Measurements from ENCODE around the gene YDJC.
A peak's percentile ranks its signal among the peaks of the same experiment; 100 is the strongest.
"Not testable (repeated sequence)": the region's sequence is repeated elsewhere in the genome, so short reads cannot be mapped to it uniquely, and the experiment has no call there.

Gene YDJC

GRCh38 chr22:21589396-21589795, 40.4 kb downstream of the YDJC start:
- intact Hi-C loops (cut with DNase I) = no loop called here
- peak in 1 of 10 donors; percentile 36 for DNase-seq

- intact Hi-C loops (cut with DNase I) = no loop called here
- DNase-seq = peak in 8 of 10 donors; percentile 23 to 90 (median 40)
Observed at GRCh38 chr22:21587803-21588611, 41.8 kb downstream of the YDJC start.

- intact Hi-C loops (cut with DNase I) = no loop called here
- DNase-seq = peak in 1 of 10 donors; percentile 11
Observed at GRCh38 chr22:21585389-21585788, 44.4 kb downstream of the YDJC start.

- intact Hi-C loops (cut with DNase I) = loop anchor here (5.0 kb wide), 1 partner anchor 39 kb away; no protein-coding TSS in a partner anchor
- peak in 3 of 10 donors; percentile 10 to 54 (median 38) for DNase-seq
Observed at GRCh38 chr22:21582801-21583740, 46.8 kb downstream of the YDJC start.

GRCh38 chr22:21581009-21581713, 48.7 kb downstream of the YDJC start:
- intact Hi-C loops (cut with DNase I) = loop anchor here (5.0 kb wide), 1 partner anchor 41 kb away; no protein-coding TSS in a partner anchor
- DNase-seq = not testable (repeated sequence)

GRCh38 chr22:21580623-21581007, 49.2 kb downstream of the YDJC start:
- not testable (repeated sequence) for DNase-seq
- intact Hi-C loops (cut with DNase I) = loop anchor here (5.0 kb wide), 1 partner anchor 42 kb away; no protein-coding TSS in a partner anchor

GRCh38 chr22:21579474-21579851, 50.4 kb downstream of the YDJC start:
- peak in 1 of 10 donors; percentile 57 for DNase-seq
- intact Hi-C loops (cut with DNase I) = no loop called here
